OCI-LY7 (cell line): Measurements from ENCODE around the gene ASIC2.
"Not testable (repeated sequence)": the region's sequence is repeated elsewhere in the genome, so short reads cannot be mapped to it uniquely, and the experiment has no call there.

Experiments
- CTCF ChIP-seq: fragments of 200-600 bp; sonication (generic); conservative IDR thresholded peaks from 2 replicates; pipeline ENCODE4 v1.5.1; 2014; ENCODE audit warnings: mild to moderate bottlenecking, antibody characterized with exemption, low read length, moderate library complexity, mixed read lengths
- EZH2phosphoT487 ChIP-seq: fragments of 200-600 bp; sonication (generic); IDR thresholded peaks from 2 replicates; pipeline ENCODE4 v1.6.1; 2018; ENCODE audit warnings: low read depth, borderline replicate concordance, mild to moderate bottlenecking, mixed run types, antibody characterized with exemption, low read length, moderate library complexity, mixed read lengths

DNA sequence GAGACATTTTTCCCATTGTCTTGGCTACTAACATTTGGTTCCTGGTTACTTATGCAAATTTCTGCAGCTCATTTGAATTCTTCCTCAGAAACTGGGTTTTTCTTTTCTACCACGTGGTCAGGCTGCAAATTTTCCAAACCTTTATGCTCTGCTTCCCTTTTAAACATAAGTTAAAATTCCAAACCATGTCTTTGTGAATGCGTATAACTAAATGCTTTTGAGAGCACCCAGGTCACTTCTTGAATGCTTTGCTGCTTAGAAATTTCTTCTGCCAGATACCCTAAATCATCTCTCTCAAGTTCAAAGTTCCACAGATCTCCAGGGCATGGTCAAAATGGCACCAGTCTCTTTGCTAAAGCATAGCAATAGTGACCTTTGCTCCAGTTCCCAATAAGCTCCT, 305.2 kb downstream of the ASIC2 start:
- TF ChIP-seq CTCF, EZH2phosphoT487: not testable (repeated sequence)
